Fibroblast of lung (primary cell): ENCODE data around the gene VWA3B. TPM values are rescaled to one million over a fixed set of nuclear protein-coding genes. Genes with fewer than 3 reads are reported as not detected.

ENCODE experiments used
- DNase-seq, 2 donors: peaks; one replicate each; pipeline versions ENCODE4 v3.0.0 to v3.0.0-alpha.2; 2010; ENCODE audit warnings: low read depth in 2 of 2
- H2AFZ ChIP-seq: 2 replicates; pipeline ENCODE4 v1.5.1; 2012; ENCODE audit warnings: low read length, control low read depth, inconsistent platforms
- H3K27ac ChIP-seq: 2 replicates; pipeline ENCODE4 v1.5.1; 2011; ENCODE audit warnings: low read length, control low read depth; ENCODE audit not compliant: insufficient read depth
- H3K27me3 ChIP-seq: 2 replicates; pipeline ENCODE4 v1.5.1; 2011; ENCODE audit warnings: mild to moderate bottlenecking, low read length; ENCODE audit not compliant: control insufficient read depth, insufficient read depth
- H3K36me3 ChIP-seq: 2 replicates; pipeline ENCODE4 v1.5.1; 2011; ENCODE audit warnings: low read length; ENCODE audit not compliant: control insufficient read depth, insufficient read depth
- H3K4me1 ChIP-seq: 2 replicates; pipeline ENCODE4 v1.5.1; 2011; ENCODE audit warnings: low read length; ENCODE audit not compliant: control insufficient read depth, insufficient read depth; ENCODE audit errors: extremely low read depth
- H3K4me2 ChIP-seq: 2 replicates; pipeline ENCODE4 v1.5.1; 2011; ENCODE audit warnings: low read length, control low read depth; ENCODE audit not compliant: insufficient read depth; ENCODE audit errors: extremely low read depth
- H3K4me3 ChIP-seq, 4 experiments: fragments of 200-600 bp in 1 of 4; sonication (generic) in 1 of 4; replicated peaks in 1 of 4; 2 replicates each; pipeline ENCODE4 v1.5.1; 2011 to 2016; ENCODE audit warnings: low read length in 4 of 4, low read depth in 3 of 4, mild to moderate bottlenecking in 3 of 4, control low read depth in 2 of 4, inconsistent platforms in 1 of 4, mixed read lengths in 1 of 4; ENCODE audit not compliant: insufficient read depth in 1 of 4; ENCODE audit errors: control extremely low read depth in 1 of 4
- H3K79me2 ChIP-seq: 2 replicates; pipeline ENCODE4 v1.5.1; 2012; ENCODE audit warnings: mild to moderate bottlenecking, low read length, inconsistent platforms; ENCODE audit not compliant: control insufficient read depth, insufficient read depth
- H3K9ac ChIP-seq: 2 replicates; pipeline ENCODE4 v1.5.1; 2011; ENCODE audit warnings: mild to moderate bottlenecking, low read length, control low read depth; ENCODE audit not compliant: insufficient read depth
- H3K9me3 ChIP-seq: 2 replicates; pipeline ENCODE4 v1.5.1; 2012; ENCODE audit warnings: low read depth, low read length; ENCODE audit not compliant: control insufficient read depth, insufficient read depth
- H4K20me1 ChIP-seq: 2 replicates; pipeline ENCODE4 v1.5.1; 2011; ENCODE audit warnings: low read length; ENCODE audit not compliant: control insufficient read depth, insufficient read depth; ENCODE audit errors: extremely low read depth
- EZH2 ChIP-seq: IDR thresholded peaks from 2 replicates; pipeline ENCODE4 v1.5.1; 2012; ENCODE audit warnings: low read length, control low read depth, mild to moderate bottlenecking; ENCODE audit errors: missing control alignments
- polyA plus RNA-seq, 2 donors: library from polyadenylated mRNA; depleted of rRNA in 1 of 2; stranded (reverse) in 1 of 2; unstranded in 1 of 2; fragments of >200 nt; gene quantifications; 2 replicates each; pipeline ENCODE4 v1.2.1, GENCODE V29; 2011 to 2012; ENCODE audit warnings: missing spikeins in 1 of 2
- total RNA-seq: library from RNA; depleted of rRNA; stranded (reverse); fragments of >200 nt; gene quantifications from 2 replicates; pipeline ENCODE4 v1.2.1, GENCODE V29; 2014
- TF ChIP-seq, protein P1 (sequence below), 2 donors: IDR thresholded peaks in 1 of 2; conservative IDR thresholded peaks in 1 of 2; 1 replicate in 1 of 2; 2 replicates in 1 of 2; pipeline ENCODE4 v1.5.1; 2011 to 2012; ENCODE audit warnings: low read length in 2 of 2, control low read depth in 1 of 2, inconsistent platforms in 1 of 2, low read depth in 1 of 2, mild to moderate bottlenecking in 1 of 2

Gene VWA3B
- total and polyA plus RNA-seq, 2 donors (not counting 1 experiment from before 2014, with no cell fraction given), result 0.17 TPM; not detected in 1

DNA sequence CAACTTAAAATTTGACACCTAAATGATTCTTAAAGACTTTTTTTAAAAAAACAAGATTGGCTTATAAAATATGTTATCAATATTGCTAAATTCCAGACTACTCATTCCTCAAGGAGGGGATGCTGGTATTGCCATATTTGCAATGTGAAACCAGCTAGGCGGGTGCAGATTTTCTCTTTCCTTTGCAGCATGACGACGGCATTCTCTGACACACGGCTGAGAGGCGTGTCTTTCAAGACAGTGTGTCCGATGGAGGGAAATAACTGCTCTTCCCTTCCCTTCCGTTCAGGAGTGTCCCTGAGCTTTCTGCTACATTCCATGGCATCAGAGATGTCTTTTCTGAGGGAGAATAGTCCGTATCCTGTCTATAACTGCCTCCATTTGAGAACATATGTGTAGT lies 221.1 kb downstream of the VWA3B start:
- no peak overlapping the region for H3K27ac ChIP-seq
- H2AFZ ChIP-seq, result no peak overlapping the region
- H3K9me3 ChIP-seq, result no peaks in the 10 kb centered on the region
- no peak overlapping the region for H3K4me3 ChIP-seq
- H3K4me2 ChIP-seq, result no peak overlapping the region
- no peaks in the 10 kb centered on the region for H3K79me2 ChIP-seq
- H3K36me3 ChIP-seq, result no peaks in the 10 kb centered on the region
- H3K27me3 ChIP-seq, result no peaks in the 10 kb centered on the region
- no peaks in the 10 kb centered on the region for H3K4me1 ChIP-seq
- no peaks in the 10 kb centered on the region for H4K20me1 ChIP-seq
- TF ChIP-seq, protein P1, sequence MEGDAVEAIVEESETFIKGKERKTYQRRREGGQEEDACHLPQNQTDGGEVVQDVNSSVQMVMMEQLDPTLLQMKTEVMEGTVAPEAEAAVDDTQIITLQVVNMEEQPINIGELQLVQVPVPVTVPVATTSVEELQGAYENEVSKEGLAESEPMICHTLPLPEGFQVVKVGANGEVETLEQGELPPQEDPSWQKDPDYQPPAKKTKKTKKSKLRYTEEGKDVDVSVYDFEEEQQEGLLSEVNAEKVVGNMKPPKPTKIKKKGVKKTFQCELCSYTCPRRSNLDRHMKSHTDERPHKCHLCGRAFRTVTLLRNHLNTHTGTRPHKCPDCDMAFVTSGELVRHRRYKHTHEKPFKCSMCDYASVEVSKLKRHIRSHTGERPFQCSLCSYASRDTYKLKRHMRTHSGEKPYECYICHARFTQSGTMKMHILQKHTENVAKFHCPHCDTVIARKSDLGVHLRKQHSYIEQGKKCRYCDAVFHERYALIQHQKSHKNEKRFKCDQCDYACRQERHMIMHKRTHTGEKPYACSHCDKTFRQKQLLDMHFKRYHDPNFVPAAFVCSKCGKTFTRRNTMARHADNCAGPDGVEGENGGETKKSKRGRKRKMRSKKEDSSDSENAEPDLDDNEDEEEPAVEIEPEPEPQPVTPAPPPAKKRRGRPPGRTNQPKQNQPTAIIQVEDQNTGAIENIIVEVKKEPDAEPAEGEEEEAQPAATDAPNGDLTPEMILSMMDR (conservative IDR thresholded peaks at IDR 0.05 in 1 of 2, IDR thresholded peaks at IDR 0.05 in 1 of 2; ENCODE audit: low read depth in 1 of 2, low read length in 2 of 2), result no peak
- TF ChIP-seq EZH2, result no peak
- DNase-seq, result peak in 1 of 2 donors; percentile 4
- H3K9ac ChIP-seq, result no peak overlapping the region

DNA sequence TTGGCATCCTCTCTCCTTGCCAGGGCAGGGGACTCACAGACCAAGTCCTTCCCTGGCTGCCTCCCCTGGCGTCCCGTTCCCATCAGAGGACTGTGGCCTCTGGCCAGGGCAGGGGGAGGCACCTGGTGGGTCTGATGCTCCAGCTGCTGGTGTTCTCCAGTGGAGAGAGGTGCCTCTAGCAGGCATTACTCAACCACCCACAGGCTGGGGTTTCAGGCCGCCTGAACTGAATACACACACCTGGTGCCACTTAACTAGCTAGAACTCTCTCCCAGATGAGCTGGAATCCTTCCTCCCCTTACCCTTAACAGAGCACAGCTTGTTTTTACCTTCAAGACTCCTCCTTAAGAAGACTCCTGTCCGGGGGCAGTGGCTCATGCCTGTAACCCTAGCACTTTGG lies 221.6 kb downstream of the VWA3B start:
- Histone ChIP-seq H4K20me1 (no peaks in the 10 kb centered on the region), H3K27ac (no peak overlapping the region), H3K9ac (no peak overlapping the region), H2AFZ (no peak overlapping the region), H3K4me1 (no peaks in the 10 kb centered on the region), H3K4me2 (no peak overlapping the region), H3K9me3 (no peaks in the 10 kb centered on the region), H3K79me2 (no peaks in the 10 kb centered on the region), H3K4me3 (no peak overlapping the region), H3K36me3 (no peaks in the 10 kb centered on the region), H3K27me3 (no peaks in the 10 kb centered on the region)
- TF ChIP-seq, protein P1 (conservative IDR thresholded peaks at IDR 0.05 in 1 of 2, IDR thresholded peaks at IDR 0.05 in 1 of 2; ENCODE audit: low read depth in 1 of 2, low read length in 2 of 2), result no peak
- TF ChIP-seq EZH2, result no peak
- no peak for DNase-seq

DNA sequence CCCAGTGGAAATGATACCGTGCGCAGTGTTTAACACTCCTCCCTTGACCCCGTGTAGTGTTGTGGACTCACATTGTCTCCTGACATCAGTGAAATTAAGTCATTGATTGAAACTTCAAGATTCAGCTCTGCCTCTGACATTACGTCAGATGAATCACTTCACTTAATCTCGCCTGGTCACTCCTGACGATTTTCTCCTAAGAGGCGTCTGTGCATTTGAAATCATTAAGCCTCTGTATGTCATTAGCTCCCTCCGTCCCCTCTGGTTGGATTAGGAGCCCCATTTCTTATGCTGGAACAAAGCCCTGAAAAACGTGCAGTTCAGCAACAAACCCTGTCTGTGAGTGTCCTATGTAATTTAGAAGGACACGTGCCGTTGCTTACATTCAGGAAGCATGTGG lies 222.6 kb downstream of the VWA3B start:
- Histone ChIP-seq H2AFZ (no peak overlapping the region), H4K20me1 (no peaks in the 10 kb centered on the region), H3K36me3 (no peaks in the 10 kb centered on the region), H3K4me1 (no peaks in the 10 kb centered on the region), H3K79me2 (no peaks in the 10 kb centered on the region), H3K4me2 (no peak overlapping the region), H3K9me3 (no peaks in the 10 kb centered on the region), H3K4me3 (no peak overlapping the region), H3K27me3 (no peaks in the 10 kb centered on the region), H3K9ac (no peak overlapping the region), H3K27ac (no peak overlapping the region)
- no peak for TF ChIP-seq EZH2
- TF ChIP-seq, protein P1 (conservative IDR thresholded peaks at IDR 0.05 in 1 of 2, IDR thresholded peaks at IDR 0.05 in 1 of 2; ENCODE audit: low read depth in 1 of 2, low read length in 2 of 2), result no peak
- DNase-seq, result no peak
